Measurements from ENCODE around the gene FITM1. TPM values are rescaled to one million over a fixed set of nuclear protein-coding genes. Genes with fewer than 3 reads are reported as not detected.

FITM1 gene
- total and polyA plus RNA-seq, 2 experiments from 2014 or later: 0.53 TPM; not detected in 1

DNA sequence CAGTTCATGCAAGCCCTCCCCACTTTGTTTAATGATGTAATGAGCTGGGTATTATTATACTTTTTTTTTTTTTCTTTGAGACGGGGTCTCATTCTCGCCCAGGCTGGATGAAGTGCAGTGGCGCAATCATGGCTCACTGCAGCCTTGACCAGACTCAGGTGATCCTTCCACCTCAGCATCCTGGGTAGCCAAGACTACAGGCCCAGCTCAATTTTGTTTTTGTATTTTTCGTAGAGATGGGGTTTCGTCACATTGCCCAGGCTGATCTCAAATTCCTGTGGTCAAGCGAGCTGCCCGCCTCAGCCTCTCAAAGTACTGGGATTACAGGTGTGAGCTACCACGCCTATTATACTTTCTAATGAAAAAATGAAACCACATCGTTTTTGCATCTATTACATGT is 20.4 kb upstream of the FITM1 start (continued):
- TF ChIP-seq, protein P1, sequence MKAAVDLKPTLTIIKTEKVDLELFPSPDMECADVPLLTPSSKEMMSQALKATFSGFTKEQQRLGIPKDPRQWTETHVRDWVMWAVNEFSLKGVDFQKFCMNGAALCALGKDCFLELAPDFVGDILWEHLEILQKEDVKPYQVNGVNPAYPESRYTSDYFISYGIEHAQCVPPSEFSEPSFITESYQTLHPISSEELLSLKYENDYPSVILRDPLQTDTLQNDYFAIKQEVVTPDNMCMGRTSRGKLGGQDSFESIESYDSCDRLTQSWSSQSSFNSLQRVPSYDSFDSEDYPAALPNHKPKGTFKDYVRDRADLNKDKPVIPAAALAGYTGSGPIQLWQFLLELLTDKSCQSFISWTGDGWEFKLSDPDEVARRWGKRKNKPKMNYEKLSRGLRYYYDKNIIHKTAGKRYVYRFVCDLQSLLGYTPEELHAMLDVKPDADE (IDR thresholded peaks at IDR 0.05): no peak
- TF ChIP-seq EZH2phosphoT487 (IDR thresholded peaks at IDR 0.05; ENCODE audit: unreplicated experiment): no peak
- TF ChIP-seq POLR2AphosphoS5 (IDR thresholded peaks at IDR 0.05; ENCODE audit: low read depth): no peak
- TF ChIP-seq NANOG (IDR thresholded peaks at IDR 0.05; ENCODE audit: borderline replicate concordance): no peak

GRCh38 chr14:24110523-24110922 is 19.9 kb upstream of the FITM1 start:
- Histone ChIP-seq H4K20me1 (replicated peaks; ENCODE audit: insufficient read depth) (no peaks in the 10 kb centered on the region; the same call in 1 of the 2 replicates), H3K79me2 (replicated peaks; ENCODE audit: insufficient read depth) (no peaks in the 10 kb centered on the region), H3K4me1 (ENCODE audit: insufficient read depth) (no peaks in the 10 kb centered on the region), H2AFZ (no peak overlapping the region), H3K27me3 (ENCODE audit: insufficient read depth) (no peaks in the 10 kb centered on the region), H3K4me3 (no peak overlapping the region), H3K9me2 (ENCODE audit: insufficient read depth) (no peaks in the 10 kb centered on the region), H3K36me3 (ENCODE audit: insufficient read depth) (no peaks in the 10 kb centered on the region), H3K27ac (ENCODE audit: low read depth) (no peak overlapping the region), H3F3A (replicated peaks; ENCODE audit: low read depth) (peaks cover 6% of the 10 kb centered on the region; the same call in 1 of the 2 replicates), H3K4me2 (no peak overlapping the region)
- no peak for ATAC-seq
- no peak for DNase-seq (ENCODE audit: low spot score)
- Mint-ChIP-seq H3K4me3 (no peak overlapping the region), H3K27ac (no peak overlapping the region), H3K36me3 (ENCODE audit: low read depth) (peaks cover 3% of the 10 kb centered on the region; the same call in 1 of the 3 replicates), H3K27me3 (ENCODE audit: insufficient read depth, low read depth, poor library complexity) (peaks cover 21% of the 10 kb centered on the region), H3K4me1 (peaks cover 7% of the 10 kb centered on the region), H3K9me3 (peaks cover 3% of the 10 kb centered on the region; the same call in 1 of the 3 replicates)
- TF ChIP-seq, protein P1 (IDR thresholded peaks at IDR 0.05): no peak
- TF ChIP-seq ZNF114 (CRISPR knock-in tag; IDR thresholded peaks at IDR 0.05): no peak
- TF ChIP-seq POLR2AphosphoS5 (IDR thresholded peaks at IDR 0.05; ENCODE audit: low read depth): no peak
- TF ChIP-seq, protein P2, sequence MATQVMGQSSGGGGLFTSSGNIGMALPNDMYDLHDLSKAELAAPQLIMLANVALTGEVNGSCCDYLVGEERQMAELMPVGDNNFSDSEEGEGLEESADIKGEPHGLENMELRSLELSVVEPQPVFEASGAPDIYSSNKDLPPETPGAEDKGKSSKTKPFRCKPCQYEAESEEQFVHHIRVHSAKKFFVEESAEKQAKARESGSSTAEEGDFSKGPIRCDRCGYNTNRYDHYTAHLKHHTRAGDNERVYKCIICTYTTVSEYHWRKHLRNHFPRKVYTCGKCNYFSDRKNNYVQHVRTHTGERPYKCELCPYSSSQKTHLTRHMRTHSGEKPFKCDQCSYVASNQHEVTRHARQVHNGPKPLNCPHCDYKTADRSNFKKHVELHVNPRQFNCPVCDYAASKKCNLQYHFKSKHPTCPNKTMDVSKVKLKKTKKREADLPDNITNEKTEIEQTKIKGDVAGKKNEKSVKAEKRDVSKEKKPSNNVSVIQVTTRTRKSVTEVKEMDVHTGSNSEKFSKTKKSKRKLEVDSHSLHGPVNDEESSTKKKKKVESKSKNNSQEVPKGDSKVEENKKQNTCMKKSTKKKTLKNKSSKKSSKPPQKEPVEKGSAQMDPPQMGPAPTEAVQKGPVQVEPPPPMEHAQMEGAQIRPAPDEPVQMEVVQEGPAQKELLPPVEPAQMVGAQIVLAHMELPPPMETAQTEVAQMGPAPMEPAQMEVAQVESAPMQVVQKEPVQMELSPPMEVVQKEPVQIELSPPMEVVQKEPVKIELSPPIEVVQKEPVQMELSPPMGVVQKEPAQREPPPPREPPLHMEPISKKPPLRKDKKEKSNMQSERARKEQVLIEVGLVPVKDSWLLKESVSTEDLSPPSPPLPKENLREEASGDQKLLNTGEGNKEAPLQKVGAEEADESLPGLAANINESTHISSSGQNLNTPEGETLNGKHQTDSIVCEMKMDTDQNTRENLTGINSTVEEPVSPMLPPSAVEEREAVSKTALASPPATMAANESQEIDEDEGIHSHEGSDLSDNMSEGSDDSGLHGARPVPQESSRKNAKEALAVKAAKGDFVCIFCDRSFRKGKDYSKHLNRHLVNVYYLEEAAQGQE (IDR thresholded peaks at IDR 0.05; ENCODE audit: unreplicated experiment): no peak
- TF ChIP-seq NANOG (IDR thresholded peaks at IDR 0.05; ENCODE audit: borderline replicate concordance): no peak
- no peak for TF ChIP-seq CREB1 (CRISPR knock-in tag; IDR thresholded peaks at IDR 0.05; ENCODE audit: low read depth)
